Vagina (tissue), 2 donors: ENCODE results near the gene TSHR.

ENCODE experiments used
- CTCF ChIP-seq, 3 experiments: fragments of 450-650 bp in 2 of 3; fragments of 200-600 bp in 1 of 3; sonication (generic) in 1 of 3; IDR thresholded peaks; one replicate each; pipeline ENCODE4 v1.5.1; 2017 to 2019; ENCODE audit warnings: antibody characterized with exemption in 3 of 3, mild to moderate bottlenecking in 2 of 3, moderate library complexity in 2 of 3
- POLR2A ChIP-seq, 2 donors: fragments of 450-650 bp; IDR thresholded peaks; one replicate each; pipeline ENCODE4 v1.6.1; 2017; ENCODE audit warnings: antibody characterized with exemption in 2 of 2, mild to moderate bottlenecking in 2 of 2, moderate library complexity in 2 of 2

- no peak for TF ChIP-seq CTCF (IDR thresholded peaks at IDR 0.05)
- no peak for TF ChIP-seq POLR2A (IDR thresholded peaks at IDR 0.05)
These were observed 150.5 kb downstream of the TSHR start for GRCh38 chr14:81105961-81106360.
